Measurements from ENCODE around the gene CREB3L1.

The CREB3L1 gene

GRCh38 chr11:46277622-46278386 lies at the start of gene CREB3L1:
Gene CREB3L1 (plus strand): TSS chr11:46277662. CDS start chr11:46278112, 450 bp downstream.
- DNase-seq (ENCODE audit: insufficient read length, low spot score) (no peak), FAIRE-seq (no peak)

GRCh38 chr11:46229230-46229629 lies 48.2 kb upstream of the CREB3L1 start:
- no peak for FAIRE-seq
- no peak for DNase-seq (ENCODE audit: insufficient read length, low spot score)

GRCh38 chr11:46234311-46234710 lies 43.2 kb upstream of the CREB3L1 start:
- no peak for FAIRE-seq
- no peak for DNase-seq (ENCODE audit: insufficient read length, low spot score)

GRCh38 chr11:46235777-46236688 lies 41.4 kb upstream of the CREB3L1 start:
- no peak for DNase-seq (ENCODE audit: insufficient read length, low spot score)
- no peak for FAIRE-seq

DNA sequence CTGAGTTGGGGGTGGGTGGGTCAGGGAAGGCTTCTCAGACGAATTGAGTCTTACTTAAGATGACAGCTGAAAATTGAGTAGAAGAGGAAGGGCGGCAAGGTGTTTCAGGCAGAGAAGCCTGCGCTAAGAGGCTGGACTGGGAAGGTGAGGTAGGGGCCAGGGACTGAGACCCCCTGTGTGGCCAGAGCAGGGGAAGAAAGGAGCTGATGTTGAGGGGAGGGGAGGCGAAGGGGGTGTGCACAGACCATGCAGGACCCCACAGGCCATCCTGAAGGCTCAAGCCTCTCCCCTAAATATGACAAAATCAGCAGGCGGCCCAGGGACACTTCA lies 40.6 kb upstream of the CREB3L1 start:
- no peak for DNase-seq (ENCODE audit: insufficient read length, low spot score)
- no peak for FAIRE-seq

DNA sequence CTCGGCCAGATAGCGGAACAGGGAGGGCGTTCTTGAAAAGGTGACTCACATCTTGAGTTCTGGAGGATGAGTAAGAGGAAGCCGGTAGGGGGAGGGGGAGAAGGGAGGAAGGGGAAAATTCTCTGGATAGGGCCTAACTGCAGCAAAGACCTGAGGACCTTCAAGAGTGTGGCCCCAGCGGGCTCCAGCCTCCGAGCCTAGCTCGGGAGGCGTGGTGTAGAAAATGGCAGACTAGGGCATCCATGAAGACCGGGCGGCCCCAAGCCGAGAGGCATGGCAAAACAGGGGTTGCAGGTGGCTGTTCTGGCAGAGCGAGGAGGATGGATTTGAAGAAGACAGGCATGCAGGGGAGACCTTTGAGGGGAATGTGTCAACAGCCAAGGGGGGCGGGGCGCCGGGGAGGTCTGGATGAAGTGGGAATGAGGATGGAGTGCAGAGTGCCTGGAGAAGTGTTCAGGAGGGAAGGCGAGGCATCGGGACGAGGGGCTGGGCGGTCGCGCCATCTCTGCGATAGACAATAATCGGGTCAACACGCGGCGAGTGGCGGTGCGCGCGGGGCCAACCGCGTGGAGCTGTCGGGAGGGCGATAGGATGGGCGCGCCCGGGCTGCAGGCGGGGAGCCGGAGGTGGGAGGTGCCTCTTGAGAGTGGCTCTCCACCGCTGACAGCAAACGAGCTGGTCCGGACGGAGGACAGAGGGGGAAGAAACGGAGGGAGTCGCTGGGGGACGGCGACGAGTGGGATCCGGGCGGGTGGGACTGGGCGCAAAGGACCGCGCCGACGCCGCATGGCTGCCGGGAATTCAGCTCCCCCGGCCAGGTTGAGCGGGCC lies 40.0 kb upstream of the CREB3L1 start:
- DNase-seq (ENCODE audit: insufficient read length, low spot score) = no peak

DNA sequence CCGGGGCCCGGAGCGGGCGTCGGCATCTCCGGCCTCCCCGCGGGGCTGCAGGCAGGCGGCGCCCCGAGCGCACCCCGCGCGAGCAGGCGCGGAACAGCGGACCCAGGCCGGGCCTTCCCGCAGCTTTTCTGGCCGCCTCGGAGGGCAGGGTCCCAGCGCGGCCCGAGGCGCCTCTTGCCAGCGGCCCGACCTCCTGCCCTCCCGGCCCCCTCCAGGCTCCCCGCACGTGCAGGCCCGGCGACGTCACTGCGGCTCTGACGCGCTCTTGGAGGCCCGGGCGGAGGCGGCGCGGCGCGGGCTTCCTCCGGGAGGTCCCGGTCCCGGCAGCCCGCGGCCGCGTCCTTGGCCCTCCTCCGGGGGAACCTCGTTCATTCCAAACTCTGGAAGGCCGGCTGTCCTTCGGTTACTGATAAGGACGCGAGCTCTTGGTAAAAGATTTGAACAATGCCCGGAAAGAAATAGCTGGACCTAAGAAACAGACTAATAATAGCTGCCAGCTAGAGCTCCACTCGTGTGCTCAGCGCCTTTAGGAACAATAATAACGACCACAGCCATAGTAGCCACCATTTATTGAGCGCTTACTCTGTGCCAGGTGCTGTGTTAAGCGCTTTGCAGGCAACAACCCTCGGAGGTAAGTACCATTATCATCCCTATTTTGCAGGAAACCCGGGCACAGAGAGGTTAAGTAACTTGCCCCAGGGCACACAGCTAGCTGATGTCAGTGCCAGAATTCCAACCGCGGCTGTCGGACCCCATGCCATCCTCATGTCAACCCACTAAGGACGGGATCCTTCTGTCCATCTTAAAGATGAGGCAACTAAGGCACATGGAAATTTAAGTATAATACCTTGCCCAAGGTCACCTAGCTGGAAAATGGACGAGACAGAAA lies 39.1 kb upstream of the CREB3L1 start:
- FAIRE-seq (no peak), DNase-seq (ENCODE audit: insufficient read length, low spot score) (no peak)

More for the DNA sequence above, 40.0 kb upstream of the CREB3L1 start:
- no peak for FAIRE-seq

DNA sequence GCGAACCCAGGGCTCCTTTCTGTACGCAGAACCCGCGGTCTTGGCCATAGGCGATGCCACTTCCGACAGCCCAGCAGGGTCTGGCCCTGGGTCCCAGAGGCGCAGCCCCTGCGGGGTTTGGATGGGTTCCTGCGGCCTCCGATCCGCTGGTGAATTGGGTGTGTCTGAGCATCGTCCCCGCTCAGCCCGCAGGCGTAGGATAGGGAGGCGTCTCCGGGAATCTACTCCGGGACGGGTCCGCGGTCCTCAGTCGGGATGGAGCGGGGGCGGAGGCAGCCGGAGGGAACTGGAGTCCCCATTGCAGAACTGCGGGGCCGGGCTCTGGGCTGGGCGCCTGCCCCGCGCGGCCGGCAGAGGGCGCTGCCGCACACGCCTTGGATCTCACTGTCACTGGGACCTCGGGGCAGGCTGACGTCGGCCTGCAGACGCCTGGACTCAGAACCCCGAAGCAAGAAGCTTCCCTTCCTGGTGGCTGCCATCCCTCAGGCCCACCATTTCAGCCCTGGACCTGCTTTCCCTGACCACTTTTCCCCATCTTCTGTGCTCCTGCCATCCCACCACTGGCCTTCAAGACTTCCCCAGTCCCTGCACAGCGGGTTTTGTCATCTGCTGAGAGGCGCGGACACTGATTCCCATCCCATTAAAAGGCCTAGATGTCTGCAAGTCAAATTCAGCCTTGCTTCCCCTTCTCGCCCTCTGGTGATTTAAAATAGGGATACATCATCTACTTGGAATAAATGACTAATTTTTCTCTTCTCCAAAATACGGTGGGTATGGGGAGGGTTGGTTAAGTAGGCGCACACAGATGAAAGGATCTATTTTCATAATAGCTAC lies 38.3 kb upstream of the CREB3L1 start:
- FAIRE-seq (peak; percentile 23), DNase-seq (ENCODE audit: insufficient read length, low spot score) (peak; percentile 92)

DNA sequence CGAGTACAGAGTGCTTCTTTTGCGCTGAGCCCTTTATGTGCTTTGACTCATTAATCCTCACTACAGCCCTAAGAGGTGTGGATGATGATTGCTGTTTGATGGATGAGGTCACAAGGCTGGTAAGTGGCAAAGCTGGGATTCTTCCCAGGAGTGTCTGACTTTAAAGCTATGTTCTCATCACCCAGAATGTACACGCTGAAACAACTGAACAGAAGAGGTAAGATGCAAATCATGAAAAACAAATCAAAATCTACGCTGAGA lies 37.7 kb upstream of the CREB3L1 start:
- no peak for FAIRE-seq
- DNase-seq (ENCODE audit: insufficient read length, low spot score) = no peak

DNA sequence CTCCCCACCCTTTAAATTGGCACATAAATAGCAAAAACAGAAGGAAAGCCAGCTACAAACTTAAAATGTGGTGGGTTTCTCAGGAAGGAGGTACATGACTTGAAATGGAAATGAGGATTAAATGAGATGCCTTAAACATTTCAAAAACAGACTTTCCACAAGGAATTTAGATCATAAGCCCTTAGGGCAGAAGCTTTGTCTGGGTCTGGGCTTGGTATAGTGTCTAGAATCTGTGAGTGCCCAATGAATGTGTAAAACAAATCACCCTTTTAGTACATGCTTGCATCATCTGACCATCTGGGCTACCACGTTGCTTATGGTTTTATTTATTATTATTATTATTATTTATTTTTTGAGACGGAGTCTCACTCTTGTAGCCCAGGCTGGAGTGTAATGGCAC lies 37.1 kb upstream of the CREB3L1 start:
- no peak for FAIRE-seq
- no peak for DNase-seq (ENCODE audit: insufficient read length, low spot score)

DNA sequence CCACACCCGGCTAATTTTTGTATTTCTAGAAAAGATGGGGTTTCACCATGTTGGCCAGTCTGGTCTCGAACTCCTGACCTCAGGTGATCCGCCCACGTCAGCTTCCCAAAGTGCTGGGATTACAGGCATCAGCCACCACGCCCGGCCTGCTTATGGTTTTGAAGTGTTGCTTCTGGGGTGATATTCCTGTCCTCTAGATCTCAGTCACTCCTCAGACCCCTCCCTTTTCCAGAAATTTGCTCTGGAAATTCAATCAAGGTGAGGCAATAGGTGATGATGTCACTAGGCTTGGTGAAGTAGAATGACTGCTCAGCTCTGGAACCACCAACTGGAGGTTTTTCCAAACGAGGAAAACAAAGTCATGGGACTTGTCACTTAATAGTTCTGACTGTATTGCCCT lies 36.6 kb upstream of the CREB3L1 start:
- no peak for DNase-seq (ENCODE audit: insufficient read length, low spot score)
- no peak for FAIRE-seq

GRCh38 chr11:46242041-46242951 lies 35.2 kb upstream of the CREB3L1 start:
- no peak for FAIRE-seq

GRCh38 chr11:46242952-46243795 lies 34.3 kb upstream of the CREB3L1 start:
- peak; percentile 90 for DNase-seq (ENCODE audit: insufficient read length, low spot score)
- FAIRE-seq = no peak

More at GRCh38 chr11:46242041-46242951, 35.2 kb upstream of the CREB3L1 start:
- no peak for DNase-seq (ENCODE audit: insufficient read length, low spot score)

DNA sequence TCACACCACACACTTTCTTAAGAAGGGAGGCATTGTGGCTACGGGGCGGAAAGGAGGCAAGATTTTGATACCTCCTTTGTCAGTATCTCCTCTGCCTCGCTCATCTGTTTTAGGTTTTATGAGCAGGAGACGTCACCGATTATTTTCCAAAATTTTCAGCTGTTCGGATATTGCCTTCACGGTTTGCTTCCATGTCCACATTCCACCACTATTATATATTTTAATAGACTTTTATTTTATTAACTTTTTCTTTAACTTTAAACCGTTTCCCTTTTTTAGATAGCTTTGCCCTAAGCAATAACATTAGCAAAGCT lies 33.7 kb upstream of the CREB3L1 start:
- DNase-seq (ENCODE audit: insufficient read length, low spot score) (no peak), FAIRE-seq (no peak)

DNA sequence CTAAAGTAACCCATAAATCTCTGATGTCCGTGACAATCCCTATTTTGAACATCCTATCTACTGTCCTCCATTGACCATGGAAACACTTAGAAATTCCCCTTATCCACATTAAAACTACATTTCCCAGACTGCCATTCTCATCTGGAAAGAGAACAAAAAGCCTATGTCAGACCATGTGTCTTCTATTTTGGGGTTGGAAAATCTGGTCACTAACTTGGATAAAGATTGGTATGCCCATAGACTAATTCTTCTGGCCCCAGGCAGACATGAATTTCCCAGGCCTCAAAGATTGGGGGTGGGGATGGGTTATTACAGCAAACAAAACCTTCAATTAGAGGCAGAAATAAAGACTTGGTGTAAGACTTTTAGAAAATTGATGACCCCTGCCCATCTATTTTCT lies 30.9 kb upstream of the CREB3L1 start:
- no peak for FAIRE-seq
- no peak for DNase-seq (ENCODE audit: insufficient read length, low spot score)

DNA sequence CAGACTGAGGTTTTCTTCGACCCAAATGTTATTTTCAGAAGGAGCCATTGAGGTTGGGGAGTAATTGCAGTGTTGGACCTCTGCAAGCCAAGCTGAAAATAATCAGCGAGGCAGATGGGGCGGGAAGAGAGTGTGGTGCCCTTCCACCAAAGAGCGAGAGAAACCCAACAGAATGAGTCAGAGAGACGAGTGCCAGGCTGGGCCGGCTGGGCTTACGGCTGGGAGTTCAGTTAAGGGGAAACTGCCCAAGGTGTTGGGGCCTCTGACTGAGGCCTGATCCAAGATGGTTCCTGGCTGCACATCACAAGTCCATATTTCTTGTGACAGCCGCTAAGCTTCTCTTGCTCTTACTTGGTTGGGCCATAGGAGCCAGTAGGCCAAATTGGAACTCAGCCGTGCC lies 30.4 kb upstream of the CREB3L1 start:
- FAIRE-seq (no peak), DNase-seq (ENCODE audit: insufficient read length, low spot score) (no peak)

GRCh38 chr11:46247659-46248058 lies 29.8 kb upstream of the CREB3L1 start:
- FAIRE-seq = no peak
- DNase-seq (ENCODE audit: insufficient read length, low spot score) = no peak

Measured in GM19239 (cell line).